Panc1 (cell line): ENCODE data around the gene DYRK3. TPM values are rescaled to one million over a fixed set of nuclear protein-coding genes. Genes with fewer than 3 reads are reported as not detected.

Experiments used
- ATAC-seq: fragments of 200-7000 bp; cut with Tn5 transposase; 2 replicates; pipeline ENCODE4 v1.9.1; 2020; ENCODE audit warnings: mild to moderate bottlenecking, moderate library complexity
- BruUV-seq: library from RNA; stranded (reverse); fragments of 400-500 nt; replicated peaks from 2 replicates; lab custom pipeline; 2021; lab: Mats Ljungman, UMichigan
- CTCF ChIA-PET: fragments of 300-600 bp; sonication (Branson Sonifier 250); formaldehyde crosslinking; loops from one replicate; lab custom pipeline; 2022; ENCODE audit warnings: antibody characterized with exemption; lab: Charles Lee
- POLR2A ChIA-PET: fragments of 300-600 bp; sonication (Branson Sonifier 250); formaldehyde crosslinking; loops from one replicate; lab custom pipeline; 2022; ENCODE audit warnings: antibody characterized with exemption; lab: Charles Lee
- DNase-seq: peaks from one replicate; pipeline ENCODE4 v3.0.0-alpha.2; 2010; ENCODE audit warnings: low read depth, low spot score
- H3K27ac ChIP-seq: 2 replicates; pipeline ENCODE4 v1.5.1; 2011; ENCODE audit warnings: mild to moderate bottlenecking, low read length, inconsistent platforms
- H3K27me3 ChIP-seq: fragments of 200-500 bp; sonication (Bioruptor generic); 2 replicates; pipeline ENCODE4 v1.6.0; 2014; ENCODE audit warnings: low read length, inconsistent platforms; ENCODE audit not compliant: control insufficient read depth, insufficient read depth
- H3K36me3 ChIP-seq: fragments of 200-500 bp; sonication (Bioruptor generic); 2 replicates; pipeline ENCODE4 v1.5.1; 2014; ENCODE audit warnings: inconsistent platforms, mild to moderate bottlenecking, low read length, moderate library complexity; ENCODE audit not compliant: control insufficient read depth, insufficient read depth
- H3K4me1 ChIP-seq: 2 replicates; pipeline ENCODE4 v1.5.1; 2011; ENCODE audit warnings: inconsistent platforms, mild to moderate bottlenecking, low read length, moderate library complexity; ENCODE audit not compliant: control insufficient read depth, insufficient read depth
- H3K4me3 ChIP-seq, 2 experiments: 2 replicates each; pipeline ENCODE4 v1.5.1; 2011 to 2012; ENCODE audit warnings: low read depth in 2 of 2, low read length in 2 of 2, mild to moderate bottlenecking in 2 of 2, inconsistent platforms in 1 of 2, moderate library complexity in 1 of 2
- H3K9me3 ChIP-seq: fragments of 200-500 bp; sonication (Bioruptor generic); 2 replicates; pipeline ENCODE4 v1.5.1; 2014; ENCODE audit warnings: low read depth, mild to moderate bottlenecking, inconsistent platforms, low read length, moderate library complexity; ENCODE audit not compliant: control insufficient read depth, insufficient read depth
- POLR2AphosphoS5 ChIP-seq: IDR thresholded peaks from 2 replicates; pipeline ENCODE4 v1.6.1; 2012; ENCODE audit warnings: mild to moderate bottlenecking, low read depth, low read length, moderate library complexity
- SIN3A ChIP-seq: IDR thresholded peaks from 2 replicates; pipeline ENCODE4 v1.6.1; 2012; ENCODE audit warnings: low read depth, mild to moderate bottlenecking, low read length, moderate library complexity, borderline replicate concordance; ENCODE audit not compliant: insufficient read depth
- TCF7L2 ChIP-seq: IDR thresholded peaks from 2 replicates; pipeline ENCODE4 v1.6.1; 2011; ENCODE audit warnings: mild to moderate bottlenecking, low read depth, low read length, inconsistent platforms
- in situ Hi-C: cut with HindIII; loops from 2 replicates; pipeline ENCODE4 v1.10.0; 2016; ENCODE audit warnings: low sequenced_read_pairs, low pct_unique_long_range_greater_than_20kb
- intact Hi-C: fragments of 100-400 bp; cut with micrococcal nuclease; formaldehyde crosslinking; loops from one replicate; pipeline ENCODE4 v1.10.0; 2022; ENCODE audit not compliant: unreplicated experiment
- total RNA-seq: library from RNA; stranded (reverse); gene quantifications from one replicate; pipeline ENCODE4 v1.2.1, GENCODE V29; 2021; ENCODE audit not compliant: unreplicated experiment
- TF ChIP-seq, protein P1 (sequence below), 2 experiments: IDR thresholded peaks; 2 replicates each; pipeline ENCODE4 v1.6.1; 2011 to 2012; ENCODE audit warnings: low read depth in 2 of 2, control low read depth in 1 of 2, low read length in 1 of 2, mild to moderate bottlenecking in 1 of 2, moderate library complexity in 1 of 2; ENCODE audit not compliant: insufficient read depth in 1 of 2
- TF ChIP-seq, protein P2 (sequence below): fragments of 450-650 bp; IDR thresholded peaks from 2 replicates; pipeline ENCODE4 v1.5.1; 2017; ENCODE audit warnings: mild to moderate bottlenecking

DYRK3 gene
- total RNA-seq, 1 experiment from 2014 or later: 12.0 TPM

DNA sequence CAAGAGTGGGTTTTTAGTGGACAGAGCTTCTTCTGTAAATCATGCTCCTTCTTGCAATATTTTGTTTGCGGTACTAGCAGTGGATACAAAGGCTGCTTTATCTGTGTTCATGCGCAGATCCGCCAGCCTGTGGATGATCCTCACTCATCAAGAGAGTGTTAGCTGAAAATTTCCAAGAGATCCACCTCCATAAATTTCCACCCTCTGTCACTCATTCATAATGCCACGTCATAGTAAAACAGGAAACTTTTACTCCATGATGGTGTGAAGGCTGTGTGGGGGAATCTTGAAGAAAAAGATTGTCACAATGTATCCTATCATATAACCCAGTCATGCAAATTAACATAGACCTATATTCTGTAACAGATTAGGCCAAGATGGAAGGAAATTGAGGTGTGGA, 44.9 kb downstream of the DYRK3 start:
- Histone ChIP-seq H3K27me3 (peaks cover 15% of the 10 kb centered on the region), H3K4me1 (peaks cover 6% of the 10 kb centered on the region; the same call in 1 of the 2 replicates), H3K36me3 (no peaks in the 10 kb centered on the region), H3K27ac (no peak overlapping the region), H3K4me3 (no peak overlapping the region), H3K9me3 (no peaks in the 10 kb centered on the region)
- intact Hi-C loops: no loop called here
- no peak for ATAC-seq
- in situ Hi-C loops: no loop called here
- BruUV-seq: no TSS peak
- no peak for TF ChIP-seq POLR2AphosphoS5
- no peak for TF ChIP-seq SIN3A
- no peak for TF ChIP-seq TCF7L2
- TF ChIP-seq, protein P1, sequence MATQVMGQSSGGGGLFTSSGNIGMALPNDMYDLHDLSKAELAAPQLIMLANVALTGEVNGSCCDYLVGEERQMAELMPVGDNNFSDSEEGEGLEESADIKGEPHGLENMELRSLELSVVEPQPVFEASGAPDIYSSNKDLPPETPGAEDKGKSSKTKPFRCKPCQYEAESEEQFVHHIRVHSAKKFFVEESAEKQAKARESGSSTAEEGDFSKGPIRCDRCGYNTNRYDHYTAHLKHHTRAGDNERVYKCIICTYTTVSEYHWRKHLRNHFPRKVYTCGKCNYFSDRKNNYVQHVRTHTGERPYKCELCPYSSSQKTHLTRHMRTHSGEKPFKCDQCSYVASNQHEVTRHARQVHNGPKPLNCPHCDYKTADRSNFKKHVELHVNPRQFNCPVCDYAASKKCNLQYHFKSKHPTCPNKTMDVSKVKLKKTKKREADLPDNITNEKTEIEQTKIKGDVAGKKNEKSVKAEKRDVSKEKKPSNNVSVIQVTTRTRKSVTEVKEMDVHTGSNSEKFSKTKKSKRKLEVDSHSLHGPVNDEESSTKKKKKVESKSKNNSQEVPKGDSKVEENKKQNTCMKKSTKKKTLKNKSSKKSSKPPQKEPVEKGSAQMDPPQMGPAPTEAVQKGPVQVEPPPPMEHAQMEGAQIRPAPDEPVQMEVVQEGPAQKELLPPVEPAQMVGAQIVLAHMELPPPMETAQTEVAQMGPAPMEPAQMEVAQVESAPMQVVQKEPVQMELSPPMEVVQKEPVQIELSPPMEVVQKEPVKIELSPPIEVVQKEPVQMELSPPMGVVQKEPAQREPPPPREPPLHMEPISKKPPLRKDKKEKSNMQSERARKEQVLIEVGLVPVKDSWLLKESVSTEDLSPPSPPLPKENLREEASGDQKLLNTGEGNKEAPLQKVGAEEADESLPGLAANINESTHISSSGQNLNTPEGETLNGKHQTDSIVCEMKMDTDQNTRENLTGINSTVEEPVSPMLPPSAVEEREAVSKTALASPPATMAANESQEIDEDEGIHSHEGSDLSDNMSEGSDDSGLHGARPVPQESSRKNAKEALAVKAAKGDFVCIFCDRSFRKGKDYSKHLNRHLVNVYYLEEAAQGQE (IDR thresholded peaks at IDR 0.05; ENCODE audit: insufficient read depth in 1 of 2, low read depth in 2 of 2, low read length in 1 of 2): no peak
- TF ChIP-seq, protein P2, sequence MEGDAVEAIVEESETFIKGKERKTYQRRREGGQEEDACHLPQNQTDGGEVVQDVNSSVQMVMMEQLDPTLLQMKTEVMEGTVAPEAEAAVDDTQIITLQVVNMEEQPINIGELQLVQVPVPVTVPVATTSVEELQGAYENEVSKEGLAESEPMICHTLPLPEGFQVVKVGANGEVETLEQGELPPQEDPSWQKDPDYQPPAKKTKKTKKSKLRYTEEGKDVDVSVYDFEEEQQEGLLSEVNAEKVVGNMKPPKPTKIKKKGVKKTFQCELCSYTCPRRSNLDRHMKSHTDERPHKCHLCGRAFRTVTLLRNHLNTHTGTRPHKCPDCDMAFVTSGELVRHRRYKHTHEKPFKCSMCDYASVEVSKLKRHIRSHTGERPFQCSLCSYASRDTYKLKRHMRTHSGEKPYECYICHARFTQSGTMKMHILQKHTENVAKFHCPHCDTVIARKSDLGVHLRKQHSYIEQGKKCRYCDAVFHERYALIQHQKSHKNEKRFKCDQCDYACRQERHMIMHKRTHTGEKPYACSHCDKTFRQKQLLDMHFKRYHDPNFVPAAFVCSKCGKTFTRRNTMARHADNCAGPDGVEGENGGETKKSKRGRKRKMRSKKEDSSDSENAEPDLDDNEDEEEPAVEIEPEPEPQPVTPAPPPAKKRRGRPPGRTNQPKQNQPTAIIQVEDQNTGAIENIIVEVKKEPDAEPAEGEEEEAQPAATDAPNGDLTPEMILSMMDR: no peak
- POLR2A ChIA-PET: no interaction called here
- CTCF ChIA-PET: no interaction called here
- DNase-seq: no peak

DNA sequence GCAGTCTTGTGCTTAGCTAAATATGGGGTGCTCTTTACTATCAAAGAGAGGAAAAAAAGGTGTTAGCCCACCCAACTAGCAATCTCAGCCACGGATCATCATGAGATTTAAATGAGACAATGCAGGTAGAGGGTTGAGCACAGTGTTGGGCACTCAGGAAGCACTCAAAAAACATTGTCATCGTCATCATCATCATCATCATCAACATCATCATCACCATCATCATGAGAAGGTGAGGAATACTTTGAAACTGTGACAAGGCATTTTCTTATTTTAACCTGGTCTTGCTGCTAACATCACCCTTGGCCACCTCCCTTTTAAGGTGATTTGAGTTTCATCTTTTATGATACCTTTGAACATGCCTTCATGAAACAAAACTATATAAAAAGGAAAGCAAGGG, 46.0 kb downstream of the DYRK3 start:
- ChIA-PET POLR2A (no interaction called here), CTCF (no interaction called here)
- TF ChIP-seq, protein P2: no peak
- TF ChIP-seq SIN3A (no peak), POLR2AphosphoS5 (no peak), TCF7L2 (no peak)
- TF ChIP-seq, protein P1 (IDR thresholded peaks at IDR 0.05; ENCODE audit: insufficient read depth in 1 of 2, low read depth in 2 of 2, low read length in 1 of 2): no peak
- Histone ChIP-seq H3K36me3 (no peaks in the 10 kb centered on the region; the same call in 1 of the 2 replicates), H3K4me3 (no peak overlapping the region), H3K27me3 (peaks cover 15% of the 10 kb centered on the region), H3K9me3 (no peaks in the 10 kb centered on the region), H3K27ac (no peak overlapping the region), H3K4me1 (peaks cover 6% of the 10 kb centered on the region; the same call in 1 of the 2 replicates)
- ATAC-seq (no peak), DNase-seq (no peak)
- intact Hi-C loops (no loop called here), in situ Hi-C loops (no loop called here)
- no TSS peak for BruUV-seq
